GM19238 (cell line): Measurements from ENCODE around the gene FLT1.

ENCODE experiments used
- DNase-seq: peaks from one replicate; pipeline ENCODE4 v3.0.0; 2011; ENCODE audit warnings: low spot score; ENCODE audit not compliant: insufficient read length

FLT1 gene

DNA sequence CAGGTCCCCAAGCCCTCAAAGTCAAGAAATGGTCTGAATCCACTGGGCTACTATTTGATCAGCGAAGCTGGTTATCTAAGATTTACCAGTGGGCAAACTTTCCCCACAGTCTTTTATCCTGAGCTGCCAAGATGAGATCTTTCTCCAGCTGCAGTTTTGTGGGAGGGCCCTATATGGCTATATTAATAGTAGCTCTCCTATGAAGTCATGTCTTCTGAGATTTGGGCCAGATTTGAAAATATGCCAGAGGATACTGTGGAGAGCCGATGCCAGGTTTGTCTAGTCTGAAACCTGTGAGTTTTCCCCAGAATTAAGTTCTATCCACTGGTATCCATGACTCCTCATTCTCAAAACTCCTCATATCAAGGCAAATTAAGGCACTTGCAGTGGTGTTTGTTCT is 173.2 kb downstream of the FLT1 start:
- DNase-seq: no peak

- no peak for DNase-seq
Observed at GRCh38 chr13:28320884-28321574, 173.9 kb downstream of the FLT1 start.

DNA sequence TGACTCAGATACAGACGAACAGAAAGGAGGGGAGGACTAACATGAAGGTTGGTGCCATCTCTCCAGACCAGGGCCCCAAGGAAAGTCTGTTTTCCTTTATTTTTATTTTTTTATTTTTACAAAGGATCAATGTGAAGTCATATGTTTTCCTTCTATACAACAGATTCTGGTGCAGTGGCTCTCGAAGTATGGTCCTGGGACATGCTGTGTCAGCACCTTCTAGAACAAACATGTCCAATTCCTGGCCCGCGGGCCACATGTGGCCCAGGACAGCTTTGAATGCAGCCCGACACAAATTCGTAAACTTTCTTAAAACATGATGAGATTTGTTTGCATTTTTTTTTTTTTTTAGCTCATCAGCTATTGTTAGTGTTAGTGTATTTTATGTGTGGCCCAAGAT is 174.7 kb downstream of the FLT1 start:
- no peak for DNase-seq

GRCh38 chr13:28319528-28319927 is 175.4 kb downstream of the FLT1 start:
- no peak for DNase-seq

GRCh38 chr13:28318496-28318895 is 176.4 kb downstream of the FLT1 start:
- DNase-seq: no peak

DNA sequence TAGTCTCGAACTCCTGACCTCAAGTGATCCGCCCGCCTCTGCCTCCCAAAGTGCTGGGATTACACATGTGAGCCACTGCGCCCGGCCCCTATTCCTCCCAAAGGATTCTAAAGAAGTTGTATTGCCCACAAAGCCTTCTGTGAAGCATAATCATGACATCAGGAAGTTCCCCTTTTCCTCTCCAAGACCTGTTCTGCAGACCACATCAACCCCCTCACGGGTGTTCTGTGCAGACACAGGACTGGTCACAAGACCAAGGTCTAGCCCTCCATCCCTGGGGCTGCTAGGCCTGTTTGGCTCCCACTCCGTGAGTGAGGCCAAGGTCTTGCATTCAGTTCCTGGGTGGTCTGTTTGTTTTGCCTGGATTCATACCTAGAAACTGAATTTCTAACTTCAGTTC is 178.1 kb downstream of the FLT1 start:
- no peak for DNase-seq

GRCh38 chr13:28316129-28316528 is 178.8 kb downstream of the FLT1 start:
- DNase-seq: no peak

GRCh38 chr13:28314879-28315278 is 180.0 kb downstream of the FLT1 start:
- DNase-seq: no peak

DNA sequence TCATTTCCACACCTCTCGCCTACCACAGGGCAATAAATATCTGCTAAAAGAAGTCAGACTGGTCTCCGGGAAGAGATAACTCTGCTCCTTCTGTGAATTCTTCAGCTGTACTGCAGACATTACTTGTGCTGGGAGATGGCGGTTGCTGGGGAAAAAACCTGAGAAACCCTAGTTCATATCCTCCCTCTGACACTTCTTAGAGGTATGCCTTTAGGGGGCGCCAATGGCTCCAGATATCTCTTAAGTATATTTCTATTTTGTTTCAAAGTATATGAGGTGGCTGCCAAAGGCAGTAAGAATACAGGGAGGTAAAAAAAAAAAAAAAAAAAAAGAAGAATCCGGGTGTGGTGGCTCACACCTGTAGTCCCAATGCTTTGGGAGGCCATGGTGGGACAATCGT is 181.3 kb downstream of the FLT1 start:
- no peak for DNase-seq

- DNase-seq: no peak
Observed at GRCh38 chr13:28306325-28306724, 188.6 kb downstream of the FLT1 start.

DNA sequence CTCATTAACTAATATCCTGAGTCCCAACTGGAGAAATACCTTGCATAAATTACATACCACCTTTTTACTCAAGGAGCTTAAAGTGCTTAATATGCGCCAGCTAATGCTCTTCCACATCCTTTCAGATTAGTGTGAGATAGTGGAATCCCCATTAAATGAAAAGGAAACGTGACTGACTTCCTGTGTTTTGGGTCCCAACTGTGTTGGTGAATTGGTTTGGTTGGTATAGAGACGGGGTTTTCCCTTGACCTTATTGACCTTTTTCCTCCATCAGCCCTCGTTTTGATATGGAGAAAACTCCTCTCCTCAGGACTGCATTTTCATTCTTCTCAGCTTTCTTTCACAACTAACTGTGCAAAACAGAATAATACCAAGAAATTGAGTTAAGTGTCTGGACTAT is 193.1 kb downstream of the FLT1 start:
- no peak for DNase-seq

DNA sequence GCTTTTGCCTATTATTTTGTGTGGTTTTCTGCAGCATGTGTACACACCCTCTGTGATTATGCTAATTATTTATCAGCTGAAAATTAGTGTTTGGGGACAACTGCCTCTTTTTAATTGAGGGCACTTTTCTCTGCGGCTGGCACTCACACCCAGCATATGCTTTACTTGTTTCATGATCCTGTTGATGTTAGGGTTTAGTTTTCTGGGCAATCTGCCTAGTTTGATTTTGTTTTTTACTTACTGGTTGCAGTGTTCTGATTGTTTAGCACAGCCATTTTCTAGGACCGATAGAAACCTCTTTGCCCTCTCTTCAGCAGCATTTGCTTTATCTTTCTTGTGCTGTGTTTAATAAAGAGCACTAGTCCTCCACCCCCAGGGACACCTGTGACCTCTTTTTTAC is 195.0 kb downstream of the FLT1 start:
- DNase-seq: no peak

DNA sequence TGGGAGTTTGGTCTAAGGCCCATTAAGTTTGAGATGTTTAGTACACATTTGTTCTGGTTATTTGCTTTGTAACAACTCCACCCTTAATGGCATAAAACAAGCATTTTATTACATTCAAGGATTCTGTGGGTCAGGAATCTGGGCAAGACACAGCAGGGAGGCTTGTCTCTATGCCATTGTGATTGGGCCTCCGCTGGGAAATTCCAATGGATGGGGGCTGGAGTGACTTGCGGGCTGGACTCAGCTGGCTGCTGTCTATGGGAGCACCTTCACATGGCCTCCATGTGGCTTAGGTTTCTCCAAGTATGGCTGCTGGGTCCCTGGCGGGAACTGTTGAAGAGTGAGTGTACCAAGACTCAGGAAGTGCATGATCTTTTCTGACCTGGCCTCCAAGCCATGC is 197.6 kb downstream of the FLT1 start:
- DNase-seq: no peak

DNA sequence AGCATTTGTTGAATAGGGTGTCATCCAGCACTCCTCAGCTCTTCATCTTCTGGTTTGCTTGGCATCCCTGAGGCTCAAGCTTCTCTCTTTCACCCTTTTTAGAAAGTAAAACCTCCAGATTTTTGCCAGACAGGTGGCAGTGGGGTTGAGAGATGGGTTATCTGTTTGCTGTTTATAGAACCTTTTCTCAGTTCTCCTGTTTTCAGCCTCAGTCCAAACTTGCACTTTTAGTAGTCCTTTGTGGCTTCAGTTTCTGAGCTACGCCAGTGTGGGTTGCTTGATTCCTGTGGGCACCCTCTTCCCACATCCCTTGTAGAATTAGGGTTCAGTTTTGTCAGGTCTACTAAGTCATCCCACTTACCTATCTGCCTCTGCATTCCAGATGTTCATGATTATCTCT is 208.7 kb downstream of the FLT1 start:
- no peak for DNase-seq

DNA sequence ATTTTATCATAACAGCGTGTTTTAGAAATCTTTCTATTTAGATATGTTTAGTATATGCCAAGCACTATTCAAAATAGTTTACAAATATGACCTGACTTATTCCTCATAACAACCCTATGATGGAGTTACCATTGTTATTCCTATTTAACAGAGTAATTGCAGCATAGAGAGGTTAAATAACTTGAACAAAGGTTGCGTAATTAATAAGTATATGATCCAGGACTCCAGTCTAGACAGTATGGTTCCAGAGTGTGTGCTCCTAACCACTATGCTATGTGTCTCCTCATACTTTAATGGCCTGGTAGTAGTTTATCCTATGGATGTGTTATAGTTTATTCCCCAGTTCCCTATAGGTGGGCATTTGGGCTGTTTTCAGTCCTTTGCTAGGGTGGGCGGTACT is 211.3 kb downstream of the FLT1 start:
- DNase-seq: no peak

- DNase-seq: peak; percentile 14
Observed at GRCh38 chr13:28282451-28282850, 212.5 kb downstream of the FLT1 start.

DNA sequence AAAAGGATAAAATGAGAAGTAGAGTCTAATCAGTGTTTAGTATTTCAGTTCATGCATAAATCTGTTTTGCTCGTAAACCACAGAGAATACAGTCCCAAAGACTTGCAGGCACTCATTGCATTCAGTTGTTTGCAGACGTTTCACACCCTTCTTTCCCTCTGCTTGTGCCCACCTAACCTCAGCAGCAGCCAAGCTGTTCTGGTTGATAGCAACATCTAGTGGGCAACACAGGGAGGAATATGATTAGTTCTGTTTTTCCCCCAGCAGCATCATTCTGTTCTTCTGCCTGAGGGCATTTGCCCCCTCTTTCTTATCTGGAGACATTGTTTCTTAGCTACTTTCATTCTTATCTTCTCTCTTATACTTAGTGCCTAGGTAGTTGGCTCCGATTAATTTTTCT is 221.0 kb downstream of the FLT1 start:
- DNase-seq: no peak

DNA sequence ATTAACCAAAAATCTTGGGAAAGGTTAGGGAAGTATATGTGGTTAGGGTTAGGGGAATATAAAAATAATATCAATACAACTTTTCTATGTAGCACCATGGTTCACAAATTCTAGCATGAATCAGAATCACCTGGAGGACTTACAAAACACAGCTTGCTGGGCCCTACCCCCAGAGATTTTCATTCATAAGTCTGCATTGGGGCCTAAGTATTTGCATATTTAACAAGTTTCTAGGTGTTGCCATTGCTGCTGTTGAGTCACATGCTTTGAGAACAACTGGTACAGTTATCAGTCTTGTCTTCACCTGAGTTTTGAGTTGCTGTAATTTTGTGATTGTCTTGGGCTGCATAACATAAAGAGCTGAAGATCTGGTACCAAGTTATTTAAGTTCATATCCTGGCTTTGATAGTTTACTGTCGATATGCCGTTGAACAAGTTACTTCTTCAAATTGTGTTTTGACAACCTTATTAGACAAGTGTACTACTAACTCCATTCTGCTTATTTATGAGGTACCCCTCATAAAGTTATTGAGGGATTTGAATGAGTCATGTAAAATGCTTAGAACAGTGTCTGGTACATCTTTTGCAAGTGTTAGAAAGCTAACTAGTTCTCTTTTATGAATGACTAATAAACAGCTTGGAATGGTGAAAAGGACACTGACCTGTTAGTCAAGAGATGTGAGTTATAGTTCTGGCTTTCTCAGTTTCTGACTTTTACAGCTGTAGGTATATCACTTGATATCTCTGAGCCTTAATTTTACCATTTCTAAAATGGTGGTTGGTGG is 223.7 kb downstream of the FLT1 start:
- no peak for DNase-seq

- peak; percentile 30 for DNase-seq
Observed at GRCh38 chr13:28268800-28269223, 226.1 kb downstream of the FLT1 start.

DNA sequence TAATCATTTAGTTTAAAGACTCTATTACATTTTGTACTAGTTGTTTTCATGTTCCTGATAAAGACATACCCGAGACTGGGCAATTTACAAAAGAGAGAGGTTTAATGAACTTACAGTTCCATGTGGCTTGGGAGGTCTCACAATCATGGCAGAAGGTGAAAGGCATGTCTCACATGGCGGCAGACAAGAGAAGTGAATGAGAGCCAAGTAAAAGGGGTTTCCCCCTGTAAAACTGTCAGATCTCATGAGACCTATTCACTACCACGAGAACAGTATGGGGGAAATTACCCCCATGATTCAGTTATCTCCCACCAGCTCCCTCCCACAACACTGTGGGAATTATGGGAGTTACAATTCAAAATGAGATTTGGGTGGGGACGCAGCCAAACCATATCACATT is 227.4 kb downstream of the FLT1 start:
- DNase-seq: no peak

GRCh38 chr13:28258417-28258816 is 236.5 kb downstream of the FLT1 start:
- no peak for DNase-seq

GRCh38 chr13:28257305-28257704 is 237.6 kb downstream of the FLT1 start:
- DNase-seq: no peak

DNA sequence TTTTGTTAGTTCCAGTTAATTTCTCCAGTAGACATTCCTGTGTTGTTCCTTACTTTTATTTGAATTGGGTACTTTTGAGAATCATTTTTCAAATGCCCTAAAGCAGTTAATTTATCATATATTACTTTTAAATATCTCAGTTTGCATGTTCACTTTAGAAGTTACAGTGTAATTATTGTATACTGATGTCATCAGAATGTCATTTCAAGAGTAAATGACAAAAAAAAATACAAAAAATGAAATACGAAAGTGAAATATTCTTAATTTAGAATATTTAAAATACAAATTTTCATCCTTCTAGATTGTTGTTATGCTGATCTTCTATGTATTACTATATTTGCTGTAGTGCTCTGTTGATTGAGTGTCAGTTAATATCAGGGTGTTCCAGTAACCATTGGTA is 242.4 kb downstream of the FLT1 start:
- no peak for DNase-seq
